GM18861 (cell line): ENCODE measurements around the gene PI4K2B.
"Not testable (repeated sequence)": the region's sequence is repeated elsewhere in the genome, so short reads cannot be mapped to it uniquely, and the experiment has no call there.

Source experiments
- ATAC-seq: cut with Tn5 transposase; IDR thresholded peaks from one replicate; pipeline ENCODE4 v1.9.1; 2021; ENCODE audit not compliant: unreplicated experiment

Gene PI4K2B

GRCh38 chr4:25303578-25303977, 69.7 kb downstream of the PI4K2B start:
- no peak for ATAC-seq

GRCh38 chr4:25306518-25307057, 72.8 kb downstream of the PI4K2B start:
- no peak for ATAC-seq

- ATAC-seq, result no peak
Observed at GRCh38 chr4:25307596-25307995, 73.8 kb downstream of the PI4K2B start.

- no peak for ATAC-seq
Observed at GRCh38 chr4:25308306-25308705, 74.5 kb downstream of the PI4K2B start.

- no peak for ATAC-seq
Observed at GRCh38 chr4:25308761-25309160, 74.9 kb downstream of the PI4K2B start.

GRCh38 chr4:25310066-25310802, 76.4 kb downstream of the PI4K2B start:
- peak; percentile 56 for ATAC-seq

GRCh38 chr4:25310803-25311166, 77.0 kb downstream of the PI4K2B start:
- ATAC-seq, result peak; percentile 5

GRCh38 chr4:25312496-25313200, 78.8 kb downstream of the PI4K2B start, which contains the start of gene ZCCHC4:
ZCCHC4 (plus strand) TSS chr4:25312774; CDS start chr4:25312810, 36 bp downstream.
- peak; percentile 81 for ATAC-seq

- ATAC-seq, result no peak
Observed at GRCh38 chr4:25313201-25313895, 79.5 kb downstream of the PI4K2B start.

- ATAC-seq, result no peak
Observed at GRCh38 chr4:25320336-25320735, 86.5 kb downstream of the PI4K2B start.

GRCh38 chr4:25320773-25321172, 86.9 kb downstream of the PI4K2B start:
- no peak for ATAC-seq

- ATAC-seq, result no peak
Observed at GRCh38 chr4:25321703-25322102, 87.9 kb downstream of the PI4K2B start.

- not testable (repeated sequence) for ATAC-seq
Observed at GRCh38 chr4:25328463-25328862, 94.6 kb downstream of the PI4K2B start.
